Measurements from ENCODE around the gene CMTM1. TPM values are rescaled to one million over a fixed set of nuclear protein-coding genes. Genes with fewer than 3 reads are reported as not detected.

Gene CMTM1
- total RNA-seq, 1 experiment from 2014 or later = 2.6 TPM

- Histone ChIP-seq H3K79me1 (ENCODE audit: insufficient read depth, low read depth, low read length, poor library complexity, severe bottlenecking) (no peaks in the 10 kb centered on the region), H2BK120ac (ENCODE audit: low read depth, low read length, poor library complexity, severe bottlenecking) (no peak overlapping the region), H2BK20ac (ENCODE audit: low read depth, low read length, poor library complexity, severe bottlenecking) (no peak overlapping the region), H3K18ac (ENCODE audit: insufficient read length, low read depth, low read length) (no peak overlapping the region), H2BK12ac (ENCODE audit: insufficient read length, low read depth, low read length) (no peak overlapping the region), H2AFZ (ENCODE audit: low read length) (no peak overlapping the region), H2BK5ac (ENCODE audit: insufficient read length, low read length) (no peak overlapping the region), H2AK5ac (ENCODE audit: insufficient read length, low read length) (no peak overlapping the region), H3K56ac (ENCODE audit: insufficient read length, low read depth, low read length) (no peak overlapping the region), H3T11ph (ENCODE audit: low read length) (no peak overlapping the region), H3K23me2 (ENCODE audit: insufficient read length, low read depth, low read length, poor library complexity, severe bottlenecking) (no peaks in the 10 kb centered on the region), H4K8ac (replicated peaks; ENCODE audit: insufficient read length, low read depth, low read length) (no peak overlapping the region), H3K4me1 (ENCODE audit: insufficient read depth, low read length) (no peaks in the 10 kb centered on the region; the same call in 1 of the 2 replicates), H4K20me1 (ENCODE audit: control insufficient read depth, insufficient read depth, insufficient read length) (no peaks in the 10 kb centered on the region), H2BK15ac (ENCODE audit: low read depth, low read length) (no peak overlapping the region), H3K23ac (ENCODE audit: insufficient read length, low read depth, low read length) (no peak overlapping the region), H4K91ac (ENCODE audit: insufficient read length, low read depth, low read length) (no peak overlapping the region), H3K14ac (ENCODE audit: insufficient read depth, low read length) (no peak overlapping the region), H3K79me2 (ENCODE audit: insufficient read depth, low read length) (no peaks in the 10 kb centered on the region), H3K4me2 (ENCODE audit: insufficient read depth, insufficient read length, low read length) (no peak overlapping the region), H4K5ac (ENCODE audit: insufficient read length, low read depth, low read length) (no peak overlapping the region), H3K27ac (ENCODE audit: insufficient read length, low read depth, low read length) (no peak overlapping the region), H3K27me3 (ENCODE audit: insufficient read depth, low read length) (peaks cover 13% of the 10 kb centered on the region; the same call in 1 of the 2 replicates), H3K9ac (ENCODE audit: extremely low read depth, insufficient read length, low read length) (no peak overlapping the region), H3K4ac (ENCODE audit: low read depth, low read length) (no peak overlapping the region), H3K9me3 (ENCODE audit: control insufficient read depth, low read depth, low read length) (no peaks in the 10 kb centered on the region)
- Mint-ChIP-seq H3K27ac (peak overlapping the region in 1 of 3 experiments; percentile 29; a peak in 1 of 7 replicates), H3K9me3 (no peaks in the 10 kb centered on the region), H3K27me3 (ENCODE audit: low read depth) (peaks cover 35% of the 10 kb centered on the region), H3K4me1 (peaks cover 26 to 30% of the 10 kb centered on the region in 2 experiments), H3K4me3 (peak overlapping the region in 1 of 2 experiments; percentile 8; a peak in 1 of 5 replicates), H3K36me3 (ENCODE audit: insufficient read depth in 1 of 3, low read depth in 3 of 3) (no peaks in the 10 kb centered on the region)
- WGBS (ENCODE audit: extremely low coverage, insufficient read length, low lambda C conversion rate) = no CpG with 5 or more reads among the region's 4 CpGs
- DNase-seq = no peak
- no peak for TF ChIP-seq CTCF (conservative IDR thresholded peaks at IDR 0.05)
Observed at GRCh38 chr16:66580605-66581209, 14.5 kb downstream of the CMTM1 start.

Data from H9 (cell line).